ENCODE data around the gene COBLL1.
A peak's percentile ranks its signal among the peaks of the same experiment; 100 is the strongest.

The COBLL1 gene

GRCh38 chr2:164697688-164698461, 143.7 kb downstream of the COBLL1 start:
- TF ChIP-seq MYC (IDR thresholded peaks at IDR 0.05; ENCODE audit: low read depth, low read length) (no peak), CTCF (IDR thresholded peaks at IDR 0.05; ENCODE audit: low read depth, low read length) (peak; percentile 37)
- DNase-seq (ENCODE audit: low read depth), result peak; percentile 24

GRCh38 chr2:164696634-164697033, 145.0 kb downstream of the COBLL1 start:
- no peak for DNase-seq (ENCODE audit: low read depth)
- no peak for TF ChIP-seq POLR2A (IDR thresholded peaks at IDR 0.05; ENCODE audit: extremely low read depth, insufficient read length)
- no peak for TF ChIP-seq MYC (IDR thresholded peaks at IDR 0.05; ENCODE audit: low read depth, low read length)
- TF ChIP-seq MAX (IDR thresholded peaks at IDR 0.05; ENCODE audit: low read depth, low read length), result no peak
- TF ChIP-seq CTCF (IDR thresholded peaks at IDR 0.05; ENCODE audit: low read depth, low read length), result no peak
- no peak overlapping the region for H3K4me3 ChIP-seq (ENCODE audit: low read depth, low read length)

More at GRCh38 chr2:164697688-164698461, 143.7 kb downstream of the COBLL1 start:
- no peak overlapping the region for H3K4me3 ChIP-seq (ENCODE audit: low read depth, low read length)

- no peak overlapping the region for H3K4me3 ChIP-seq (ENCODE audit: low read depth, low read length)
- TF ChIP-seq MAX (IDR thresholded peaks at IDR 0.05; ENCODE audit: low read depth, low read length) (no peak), CTCF (IDR thresholded peaks at IDR 0.05; ENCODE audit: low read depth, low read length) (no peak), MYC (IDR thresholded peaks at IDR 0.05; ENCODE audit: low read depth, low read length) (no peak), POLR2A (IDR thresholded peaks at IDR 0.05; ENCODE audit: extremely low read depth, insufficient read length) (no peak)
These were observed 147.3 kb downstream of the COBLL1 start for GRCh38 chr2:164694275-164694695.

GRCh38 chr2:164693834-164694233, 147.8 kb downstream of the COBLL1 start:
- H3K4me3 ChIP-seq (ENCODE audit: low read depth, low read length), result no peak overlapping the region
- no peak for DNase-seq (ENCODE audit: low read depth)
- TF ChIP-seq MAX (IDR thresholded peaks at IDR 0.05; ENCODE audit: low read depth, low read length), result no peak
- TF ChIP-seq POLR2A (IDR thresholded peaks at IDR 0.05; ENCODE audit: extremely low read depth, insufficient read length), result no peak
- TF ChIP-seq MYC (IDR thresholded peaks at IDR 0.05; ENCODE audit: low read depth, low read length), result no peak
- no peak for TF ChIP-seq CTCF (IDR thresholded peaks at IDR 0.05; ENCODE audit: low read depth, low read length)

More at GRCh38 chr2:164694275-164694695, 147.3 kb downstream of the COBLL1 start:
- DNase-seq (ENCODE audit: low read depth), result no peak

- no peak for TF ChIP-seq POLR2A (IDR thresholded peaks at IDR 0.05; ENCODE audit: extremely low read depth, insufficient read length)
- no peak for TF ChIP-seq MAX (IDR thresholded peaks at IDR 0.05; ENCODE audit: low read depth, low read length)
- no peak for TF ChIP-seq CTCF (IDR thresholded peaks at IDR 0.05; ENCODE audit: low read depth, low read length)
- TF ChIP-seq MYC (IDR thresholded peaks at IDR 0.05; ENCODE audit: low read depth, low read length), result no peak
- H3K4me3 ChIP-seq (ENCODE audit: low read depth, low read length), result no peak overlapping the region
- DNase-seq (ENCODE audit: low read depth), result no peak
These were observed 148.2 kb downstream of the COBLL1 start for GRCh38 chr2:164693390-164693789.
